Uterus (tissue), 2 donors: ENCODE measurements around the gene NOTCH2.

ENCODE experiments used
- CTCF ChIP-seq, 4 experiments: fragments of 200-600 bp in 2 of 4; fragments of 450-650 bp in 2 of 4; sonication (generic) in 2 of 4; IDR thresholded peaks; one replicate each; pipeline ENCODE4 v1.5.1; 2016 to 2019; ENCODE audit warnings: antibody characterized with exemption in 4 of 4, mild to moderate bottlenecking in 2 of 4, moderate library complexity in 1 of 4
- POLR2A ChIP-seq, 2 donors: fragments of 450-650 bp; IDR thresholded peaks; one replicate each; pipeline ENCODE4 v1.6.1; 2016; ENCODE audit warnings: antibody characterized with exemption in 2 of 2, mild to moderate bottlenecking in 1 of 2, moderate library complexity in 1 of 2

DNA sequence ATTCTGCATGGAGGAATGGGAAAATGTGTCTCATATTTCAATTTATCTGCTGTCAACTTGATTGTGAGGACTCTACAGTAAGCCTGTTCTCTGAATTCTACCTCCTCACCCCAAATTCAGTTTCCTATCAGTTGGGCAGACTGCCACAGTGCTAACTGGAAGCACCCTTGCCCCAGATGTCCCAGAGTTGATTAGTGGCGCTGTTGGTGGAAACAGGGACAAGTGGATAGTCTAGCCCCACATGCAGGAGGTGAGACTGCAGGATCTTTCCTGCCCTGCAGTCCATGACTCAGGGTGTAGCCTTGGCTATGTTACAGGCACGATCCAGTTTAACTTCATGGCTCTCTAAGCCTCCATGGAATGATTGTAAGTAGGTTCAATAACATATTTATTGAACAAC lies 195.3 kb downstream of the NOTCH2 start:
- TF ChIP-seq CTCF (IDR thresholded peaks at IDR 0.05) = no peak
- TF ChIP-seq POLR2A (IDR thresholded peaks at IDR 0.05) = no peak
